OCI-LY7 (cell line): ENCODE measurements around the gene E2F8.

Experiments
- EZH2phosphoT487 ChIP-seq: fragments of 200-600 bp; sonication (generic); IDR thresholded peaks from 2 replicates; pipeline ENCODE4 v1.6.1; 2018; ENCODE audit warnings: low read depth, borderline replicate concordance, mild to moderate bottlenecking, mixed run types, antibody characterized with exemption, low read length, moderate library complexity, mixed read lengths
- TF ChIP-seq, protein P1 (sequence below): fragments of 200-600 bp; sonication (generic); conservative IDR thresholded peaks from 2 replicates; pipeline ENCODE4 v1.5.1; 2014; ENCODE audit warnings: mild to moderate bottlenecking, antibody characterized with exemption, low read length, moderate library complexity, mixed read lengths

DNA sequence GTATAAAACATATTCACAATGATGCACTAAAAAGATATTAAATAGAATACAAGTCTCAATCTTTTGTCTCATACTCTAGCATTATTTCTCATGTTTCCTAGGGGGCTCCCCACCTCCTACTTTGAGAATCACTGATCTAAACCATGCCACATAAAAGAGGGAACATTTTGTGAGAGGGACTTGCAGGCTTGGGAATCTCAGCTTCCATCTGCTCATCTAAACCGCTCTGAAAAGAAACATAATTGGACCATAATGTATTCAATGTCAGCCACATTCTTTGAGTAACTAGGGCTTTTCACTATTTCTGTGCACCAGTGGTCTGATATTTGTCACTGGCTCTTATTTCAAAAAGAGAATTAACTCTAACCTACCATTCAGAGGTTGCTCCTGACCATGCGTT, 32.6 kb downstream of the E2F8 start:
- TF ChIP-seq, protein P1, sequence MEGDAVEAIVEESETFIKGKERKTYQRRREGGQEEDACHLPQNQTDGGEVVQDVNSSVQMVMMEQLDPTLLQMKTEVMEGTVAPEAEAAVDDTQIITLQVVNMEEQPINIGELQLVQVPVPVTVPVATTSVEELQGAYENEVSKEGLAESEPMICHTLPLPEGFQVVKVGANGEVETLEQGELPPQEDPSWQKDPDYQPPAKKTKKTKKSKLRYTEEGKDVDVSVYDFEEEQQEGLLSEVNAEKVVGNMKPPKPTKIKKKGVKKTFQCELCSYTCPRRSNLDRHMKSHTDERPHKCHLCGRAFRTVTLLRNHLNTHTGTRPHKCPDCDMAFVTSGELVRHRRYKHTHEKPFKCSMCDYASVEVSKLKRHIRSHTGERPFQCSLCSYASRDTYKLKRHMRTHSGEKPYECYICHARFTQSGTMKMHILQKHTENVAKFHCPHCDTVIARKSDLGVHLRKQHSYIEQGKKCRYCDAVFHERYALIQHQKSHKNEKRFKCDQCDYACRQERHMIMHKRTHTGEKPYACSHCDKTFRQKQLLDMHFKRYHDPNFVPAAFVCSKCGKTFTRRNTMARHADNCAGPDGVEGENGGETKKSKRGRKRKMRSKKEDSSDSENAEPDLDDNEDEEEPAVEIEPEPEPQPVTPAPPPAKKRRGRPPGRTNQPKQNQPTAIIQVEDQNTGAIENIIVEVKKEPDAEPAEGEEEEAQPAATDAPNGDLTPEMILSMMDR, result no peak
- TF ChIP-seq EZH2phosphoT487, result no peak
